HEK293 (cell line): Measurements from ENCODE around the gene LBHD1.

Source experiments
- BCL11B ChIP-seq: fragments of 450-650 bp; formaldehyde crosslinking; IDR thresholded peaks from 2 replicates; pipeline ENCODE4 v1.5.1; 2016; ENCODE audit warnings: low read depth, missing biosample characterization, missing genetic modification characterization
- BCL6B ChIP-seq: fragments of 450-650 bp; formaldehyde crosslinking; IDR thresholded peaks from 2 replicates; pipeline ENCODE4 v1.5.1; 2017; ENCODE audit warnings: missing biosample characterization, missing genetic modification characterization
- KLF1 ChIP-seq: fragments of 450-650 bp; formaldehyde crosslinking; IDR thresholded peaks from 2 replicates; pipeline ENCODE4 v1.5.1; 2016; ENCODE audit warnings: missing biosample characterization, missing genetic modification characterization
- KLF9 ChIP-seq: fragments of 450-650 bp; formaldehyde crosslinking; IDR thresholded peaks from 2 replicates; pipeline ENCODE4 v1.5.1; 2016; ENCODE audit warnings: missing biosample characterization, missing genetic modification characterization, low read depth
- MYNN ChIP-seq: fragments of 450-650 bp; formaldehyde crosslinking; IDR thresholded peaks from 2 replicates; pipeline ENCODE4 v1.5.1; 2016; ENCODE audit warnings: missing biosample characterization, missing genetic modification characterization, borderline replicate concordance
- PATZ1 ChIP-seq: fragments of 450-650 bp; formaldehyde crosslinking; IDR thresholded peaks from 2 replicates; pipeline ENCODE4 v1.5.1; 2016; ENCODE audit warnings: missing biosample characterization, missing genetic modification characterization
- REST ChIP-seq: fragments of 450-650 bp; formaldehyde crosslinking; IDR thresholded peaks from 2 replicates; pipeline ENCODE4 v1.5.1; 2016; ENCODE audit warnings: missing biosample characterization, missing genetic modification characterization
- ZBTB1 ChIP-seq: fragments of 450-650 bp; formaldehyde crosslinking; IDR thresholded peaks from 2 replicates; pipeline ENCODE4 v1.5.1; 2016; ENCODE audit warnings: missing biosample characterization, missing genetic modification characterization
- ZBTB11 ChIP-seq: fragments of 450-650 bp; formaldehyde crosslinking; conservative IDR thresholded peaks from 2 replicates; pipeline ENCODE4 v1.5.1; 2016; ENCODE audit warnings: low read depth, missing biosample characterization, missing genetic modification characterization
- ZIC2 ChIP-seq: fragments of 450-650 bp; formaldehyde crosslinking; IDR thresholded peaks from 2 replicates; pipeline ENCODE4 v1.5.1; 2016; ENCODE audit warnings: missing biosample characterization, missing genetic modification characterization
- ZNF155 ChIP-seq: fragments of 450-650 bp; formaldehyde crosslinking; IDR thresholded peaks from 2 replicates; pipeline ENCODE4 v1.5.1; 2016; ENCODE audit warnings: missing biosample characterization, missing genetic modification characterization
- ZNF518A ChIP-seq: fragments of 450-650 bp; formaldehyde crosslinking; conservative IDR thresholded peaks from 2 replicates; pipeline ENCODE4 v1.5.1; 2016; ENCODE audit warnings: low read depth, missing biosample characterization, missing genetic modification characterization
- ZNF548 ChIP-seq: fragments of 450-650 bp; formaldehyde crosslinking; IDR thresholded peaks from 2 replicates; pipeline ENCODE4 v1.5.1; 2016; ENCODE audit warnings: missing biosample characterization, missing genetic modification characterization
- TF ChIP-seq, protein P1 (sequence below): fragments of 450-650 bp; formaldehyde crosslinking; IDR thresholded peaks from 2 replicates; pipeline ENCODE4 v1.5.1; 2016; ENCODE audit warnings: missing biosample characterization, missing genetic modification characterization
- TF ChIP-seq, protein P2 (sequence below): fragments of 450-650 bp; formaldehyde crosslinking; IDR thresholded peaks from 2 replicates; pipeline ENCODE4 v1.5.1; 2016; ENCODE audit warnings: missing biosample characterization, missing genetic modification characterization

The LBHD1 gene

GRCh38 chr11:62705880-62706849 lies 34.1 kb upstream of the LBHD1 start (continued):
- TF ChIP-seq PATZ1 (tag by site-specific recombination): peak; percentile 83
- no peak for TF ChIP-seq ZNF518A
- TF ChIP-seq, protein P1, sequence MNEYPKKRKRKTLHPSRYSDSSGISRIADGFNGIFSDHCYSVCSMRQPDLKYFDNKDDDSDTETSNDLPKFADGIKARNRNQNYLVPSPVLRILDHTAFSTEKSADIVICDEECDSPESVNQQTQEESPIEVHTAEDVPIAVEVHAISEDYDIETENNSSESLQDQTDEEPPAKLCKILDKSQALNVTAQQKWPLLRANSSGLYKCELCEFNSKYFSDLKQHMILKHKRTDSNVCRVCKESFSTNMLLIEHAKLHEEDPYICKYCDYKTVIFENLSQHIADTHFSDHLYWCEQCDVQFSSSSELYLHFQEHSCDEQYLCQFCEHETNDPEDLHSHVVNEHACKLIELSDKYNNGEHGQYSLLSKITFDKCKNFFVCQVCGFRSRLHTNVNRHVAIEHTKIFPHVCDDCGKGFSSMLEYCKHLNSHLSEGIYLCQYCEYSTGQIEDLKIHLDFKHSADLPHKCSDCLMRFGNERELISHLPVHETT (tag by site-specific recombination): no peak
- peak; percentile 34; the same call in 1 of the 2 replicates for TF ChIP-seq KLF9 (tag by site-specific recombination)
- TF ChIP-seq ZNF155 (tag by site-specific recombination): no peak
- no peak for TF ChIP-seq ZBTB1 (tag by site-specific recombination)
- no peak for TF ChIP-seq BCL11B (tag by site-specific recombination)
- TF ChIP-seq ZNF548 (tag by site-specific recombination): no peak
- TF ChIP-seq, protein P2, sequence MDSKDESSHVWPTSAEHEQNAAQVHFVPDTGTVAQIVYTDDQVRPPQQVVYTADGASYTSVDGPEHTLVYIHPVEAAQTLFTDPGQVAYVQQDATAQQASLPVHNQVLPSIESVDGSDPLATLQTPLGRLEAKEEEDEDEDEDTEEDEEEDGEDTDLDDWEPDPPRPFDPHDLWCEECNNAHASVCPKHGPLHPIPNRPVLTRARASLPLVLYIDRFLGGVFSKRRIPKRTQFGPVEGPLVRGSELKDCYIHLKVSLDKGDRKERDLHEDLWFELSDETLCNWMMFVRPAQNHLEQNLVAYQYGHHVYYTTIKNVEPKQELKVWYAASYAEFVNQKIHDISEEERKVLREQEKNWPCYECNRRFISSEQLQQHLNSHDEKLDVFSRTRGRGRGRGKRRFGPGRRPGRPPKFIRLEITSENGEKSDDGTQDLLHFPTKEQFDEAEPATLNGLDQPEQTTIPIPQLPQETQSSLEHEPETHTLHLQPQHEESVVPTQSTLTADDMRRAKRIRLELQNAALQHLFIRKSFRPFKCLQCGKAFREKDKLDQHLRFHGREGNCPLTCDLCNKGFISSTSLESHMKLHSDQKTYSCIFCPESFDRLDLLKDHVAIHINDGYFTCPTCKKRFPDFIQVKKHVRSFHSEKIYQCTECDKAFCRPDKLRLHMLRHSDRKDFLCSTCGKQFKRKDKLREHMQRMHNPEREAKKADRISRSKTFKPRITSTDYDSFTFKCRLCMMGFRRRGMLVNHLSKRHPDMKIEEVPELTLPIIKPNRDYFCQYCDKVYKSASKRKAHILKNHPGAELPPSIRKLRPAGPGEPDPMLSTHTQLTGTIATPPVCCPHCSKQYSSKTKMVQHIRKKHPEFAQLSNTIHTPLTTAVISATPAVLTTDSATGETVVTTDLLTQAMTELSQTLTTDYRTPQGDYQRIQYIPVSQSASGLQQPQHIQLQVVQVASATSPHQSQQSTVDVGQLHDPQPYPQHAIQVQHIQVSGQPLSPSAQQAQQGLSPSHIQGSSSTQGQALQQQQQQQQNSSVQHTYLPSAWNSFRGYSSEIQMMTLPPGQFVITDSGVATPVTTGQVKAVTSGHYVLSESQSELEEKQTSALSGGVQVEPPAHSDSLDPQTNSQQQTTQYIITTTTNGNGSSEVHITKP (tag by site-specific recombination): peak; percentile 26; the same call in 1 of the 2 replicates
- no peak for TF ChIP-seq BCL6B (tag by site-specific recombination)
- peak; percentile 64 for TF ChIP-seq ZIC2 (tag by site-specific recombination)
- peak; percentile 40; the same call in 1 of the 2 replicates for TF ChIP-seq MYNN (tag by site-specific recombination)
- TF ChIP-seq ZBTB11 (tag by site-specific recombination): peak; percentile 51
- TF ChIP-seq REST (tag by site-specific recombination): peak; percentile 32; the same call in 1 of the 2 replicates
- 0 out of 2 replicates have a peak, but pooled peaks have one; percentile 12 for TF ChIP-seq KLF1
